NCI-H2196 (cell line): ENCODE data around the gene NCKAP5L.
"Not testable (repeated sequence)": the region's sequence is repeated elsewhere in the genome, so short reads cannot be mapped to it uniquely, and the experiment has no call there.

Experiments
- DNase-seq: peaks from one replicate; lab custom pipeline; 2025; ENCODE audit not compliant: unreplicated experiment; lab: John Stamatoyannopoulos, UW

NCKAP5L gene, protein sequence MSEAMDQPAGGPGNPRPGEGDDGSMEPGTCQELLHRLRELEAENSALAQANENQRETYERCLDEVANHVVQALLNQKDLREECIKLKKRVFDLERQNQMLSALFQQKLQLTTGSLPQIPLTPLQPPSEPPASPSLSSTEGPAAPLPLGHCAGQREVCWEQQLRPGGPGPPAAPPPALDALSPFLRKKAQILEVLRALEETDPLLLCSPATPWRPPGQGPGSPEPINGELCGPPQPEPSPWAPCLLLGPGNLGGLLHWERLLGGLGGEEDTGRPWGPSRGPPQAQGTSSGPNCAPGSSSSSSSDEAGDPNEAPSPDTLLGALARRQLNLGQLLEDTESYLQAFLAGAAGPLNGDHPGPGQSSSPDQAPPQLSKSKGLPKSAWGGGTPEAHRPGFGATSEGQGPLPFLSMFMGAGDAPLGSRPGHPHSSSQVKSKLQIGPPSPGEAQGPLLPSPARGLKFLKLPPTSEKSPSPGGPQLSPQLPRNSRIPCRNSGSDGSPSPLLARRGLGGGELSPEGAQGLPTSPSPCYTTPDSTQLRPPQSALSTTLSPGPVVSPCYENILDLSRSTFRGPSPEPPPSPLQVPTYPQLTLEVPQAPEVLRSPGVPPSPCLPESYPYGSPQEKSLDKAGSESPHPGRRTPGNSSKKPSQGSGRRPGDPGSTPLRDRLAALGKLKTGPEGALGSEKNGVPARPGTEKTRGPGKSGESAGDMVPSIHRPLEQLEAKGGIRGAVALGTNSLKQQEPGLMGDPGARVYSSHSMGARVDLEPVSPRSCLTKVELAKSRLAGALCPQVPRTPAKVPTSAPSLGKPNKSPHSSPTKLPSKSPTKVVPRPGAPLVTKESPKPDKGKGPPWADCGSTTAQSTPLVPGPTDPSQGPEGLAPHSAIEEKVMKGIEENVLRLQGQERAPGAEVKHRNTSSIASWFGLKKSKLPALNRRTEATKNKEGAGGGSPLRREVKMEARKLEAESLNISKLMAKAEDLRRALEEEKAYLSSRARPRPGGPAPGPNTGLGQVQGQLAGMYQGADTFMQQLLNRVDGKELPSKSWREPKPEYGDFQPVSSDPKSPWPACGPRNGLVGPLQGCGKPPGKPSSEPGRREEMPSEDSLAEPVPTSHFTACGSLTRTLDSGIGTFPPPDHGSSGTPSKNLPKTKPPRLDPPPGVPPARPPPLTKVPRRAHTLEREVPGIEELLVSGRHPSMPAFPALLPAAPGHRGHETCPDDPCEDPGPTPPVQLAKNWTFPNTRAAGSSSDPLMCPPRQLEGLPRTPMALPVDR (N-terminal part only)

DNA sequence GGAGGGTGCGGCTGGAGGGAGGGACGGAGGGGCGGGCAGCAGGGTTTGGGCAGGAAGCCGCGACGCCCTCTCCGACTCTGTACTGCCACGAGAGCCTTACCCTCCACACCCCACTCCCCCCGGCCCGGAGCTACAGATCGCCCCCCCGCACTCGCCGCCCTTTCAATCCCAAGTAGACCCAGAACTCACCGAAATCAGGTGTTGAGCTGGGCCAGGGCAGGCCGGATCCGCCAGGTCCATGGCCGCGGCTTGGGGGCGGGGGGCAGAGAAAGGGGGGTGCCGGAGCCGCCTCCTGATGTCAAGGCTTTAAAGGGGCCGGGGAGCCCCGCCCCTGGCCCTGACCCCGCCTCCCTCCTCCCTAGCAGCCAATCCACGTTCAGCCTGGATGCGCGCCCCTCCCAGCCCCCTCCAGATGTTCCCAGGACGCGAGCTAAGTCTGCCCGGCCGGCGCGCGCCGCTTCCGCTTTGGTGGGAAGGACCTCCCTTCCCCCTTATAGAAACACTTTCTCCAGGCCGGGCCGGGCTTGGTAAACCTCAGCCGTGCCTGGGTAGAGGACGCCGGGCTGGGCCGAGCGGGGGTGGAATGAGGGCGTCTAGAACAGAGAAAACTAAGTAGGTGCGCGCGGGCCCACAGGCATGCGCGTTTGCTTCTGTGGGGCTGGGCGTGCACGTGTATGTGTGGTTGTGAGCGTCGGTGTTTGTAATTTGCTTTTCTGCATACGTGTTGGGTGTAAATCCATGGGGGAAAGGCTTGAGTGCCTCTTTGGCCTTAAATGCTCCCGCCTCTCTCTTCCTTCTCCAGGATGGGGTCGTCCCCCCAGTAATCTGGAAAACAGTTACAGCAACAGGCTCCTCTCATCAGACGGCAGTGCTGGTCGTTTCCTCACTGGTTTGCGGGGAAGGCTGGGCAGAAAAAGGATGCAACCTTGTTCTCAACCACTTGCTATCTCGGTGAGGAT lies at the start of gene NCKAP5L:
Gene NCKAP5L, minus strand, starts transcription at position 281 of the 959 bp plus-strand sequence. CDS start 24,369 bp downstream, outside the sequence.
- peak; percentile 95 for DNase-seq

DNA sequence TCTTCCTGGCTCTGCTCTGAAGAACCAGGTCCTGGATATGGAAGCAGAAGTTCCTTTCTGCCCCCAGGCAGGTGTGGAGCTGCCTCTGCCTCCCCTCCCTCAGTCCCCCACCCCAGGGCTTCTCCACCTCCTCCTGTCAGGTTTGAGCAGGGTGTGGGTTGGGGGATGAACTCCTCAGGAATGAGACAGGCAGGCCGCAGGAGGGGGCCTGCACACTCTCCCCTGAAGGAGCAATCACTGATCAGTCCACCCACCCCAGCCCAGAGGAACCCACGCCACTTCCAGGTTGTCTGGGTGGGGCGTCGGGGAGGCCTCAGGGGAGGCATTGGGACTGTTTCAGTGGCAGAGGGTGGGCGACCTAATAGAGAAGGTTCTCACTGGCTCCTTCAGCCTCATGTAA lies 48.9 kb upstream of the NCKAP5L start:
- no peak for DNase-seq

DNA sequence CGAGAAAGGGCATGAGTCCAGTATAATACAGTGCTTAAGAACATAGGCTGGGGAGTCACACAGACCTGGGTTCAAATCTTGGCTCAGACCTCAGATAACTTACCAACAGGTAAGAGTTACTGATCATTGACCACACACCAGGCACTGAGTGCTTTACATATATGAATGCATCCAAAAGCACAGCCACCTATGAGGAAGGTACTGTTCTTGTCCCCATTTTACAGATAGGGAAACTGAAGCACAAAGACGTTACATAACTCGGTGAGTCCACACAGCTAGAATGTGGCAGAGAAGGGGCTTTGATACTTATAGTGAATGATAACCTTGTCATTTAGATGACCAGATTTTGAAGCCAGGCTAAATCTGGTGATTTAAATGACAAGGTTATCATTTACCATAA lies 47.9 kb upstream of the NCKAP5L start:
- no peak for DNase-seq

DNA sequence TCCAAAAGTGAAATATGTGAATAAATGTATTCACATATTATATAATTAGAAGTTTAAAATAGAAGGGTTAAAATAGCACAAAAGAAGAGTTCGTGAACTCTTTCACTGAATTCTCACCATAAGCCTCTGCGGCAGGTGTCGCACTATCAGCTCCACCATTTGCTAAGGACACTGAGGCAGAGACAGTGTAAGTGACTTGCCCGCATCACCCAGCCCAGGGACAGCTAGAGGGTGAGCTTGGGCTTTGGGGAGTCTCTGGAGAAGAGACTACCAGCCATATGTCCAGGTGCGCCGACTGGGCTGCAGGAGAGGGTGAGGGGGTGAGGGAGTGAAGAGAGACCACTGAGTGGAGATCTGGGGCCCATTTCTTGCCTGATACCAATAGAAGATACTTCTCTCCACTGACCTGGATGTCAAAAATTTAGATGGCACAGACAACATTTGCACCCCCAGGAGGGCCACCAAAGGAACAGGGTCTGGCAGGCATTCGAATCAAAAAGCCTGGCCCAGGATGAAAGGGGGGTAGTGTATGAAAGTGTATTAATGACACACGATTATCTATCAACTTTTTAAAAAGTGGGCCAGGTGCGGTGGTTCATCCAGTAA lies 47.0 kb upstream of the NCKAP5L start:
- DNase-seq: no peak

- no peak for DNase-seq
Observed at GRCh38 chr12:49874142-49874897, 46.1 kb upstream of the NCKAP5L start.

DNA sequence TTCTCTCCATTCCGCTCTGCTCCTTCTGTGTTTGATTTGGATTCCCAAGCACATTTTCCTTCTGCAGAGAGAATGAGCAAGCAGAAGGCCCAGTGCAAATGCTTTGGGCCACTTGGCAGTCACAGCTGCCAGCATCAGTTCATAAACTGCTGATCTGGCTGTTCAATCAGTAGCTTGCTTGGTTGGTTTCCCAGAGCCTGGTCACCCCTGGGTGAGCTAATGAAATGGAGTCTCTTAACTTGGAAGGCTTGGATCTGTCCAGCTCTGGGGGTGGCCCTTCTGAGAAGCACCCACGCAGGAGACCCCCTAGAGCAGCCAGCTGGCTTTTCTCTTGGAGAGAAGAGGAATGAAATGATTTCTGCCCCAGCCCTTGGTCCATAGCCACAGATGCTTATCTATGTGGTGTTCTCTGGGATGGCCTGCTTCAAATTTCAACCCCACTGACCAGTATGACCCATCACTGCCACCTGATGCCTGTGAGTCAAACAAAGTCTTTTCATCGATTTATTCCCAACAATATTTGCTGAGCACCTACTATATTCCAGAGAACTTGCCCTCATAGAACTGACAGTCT lies 45.2 kb upstream of the NCKAP5L start:
- peak; percentile 27 for DNase-seq

GRCh38 chr12:49872781-49873181 lies 44.6 kb upstream of the NCKAP5L start:
- peak; percentile 55 for DNase-seq

DNA sequence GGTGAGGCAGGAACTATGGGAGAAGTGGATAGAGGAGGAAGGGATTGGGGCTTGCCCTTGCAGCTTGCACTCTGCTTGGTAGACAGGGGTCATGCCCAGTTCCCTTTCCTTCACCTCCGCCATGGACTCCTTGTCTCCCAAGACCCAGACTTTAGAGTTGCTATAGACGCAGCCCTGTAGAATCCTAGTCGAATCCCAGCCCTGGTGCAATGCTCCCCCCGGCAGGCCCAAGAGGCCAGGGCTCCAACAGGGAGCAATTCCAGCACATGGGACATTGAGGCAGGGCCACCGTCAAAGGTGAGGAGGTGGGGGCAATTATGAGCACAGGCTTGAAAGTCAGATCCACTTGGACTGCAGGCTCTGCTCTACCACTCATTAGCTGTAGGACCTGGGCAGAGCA lies 44.2 kb upstream of the NCKAP5L start:
- DNase-seq: no peak

DNA sequence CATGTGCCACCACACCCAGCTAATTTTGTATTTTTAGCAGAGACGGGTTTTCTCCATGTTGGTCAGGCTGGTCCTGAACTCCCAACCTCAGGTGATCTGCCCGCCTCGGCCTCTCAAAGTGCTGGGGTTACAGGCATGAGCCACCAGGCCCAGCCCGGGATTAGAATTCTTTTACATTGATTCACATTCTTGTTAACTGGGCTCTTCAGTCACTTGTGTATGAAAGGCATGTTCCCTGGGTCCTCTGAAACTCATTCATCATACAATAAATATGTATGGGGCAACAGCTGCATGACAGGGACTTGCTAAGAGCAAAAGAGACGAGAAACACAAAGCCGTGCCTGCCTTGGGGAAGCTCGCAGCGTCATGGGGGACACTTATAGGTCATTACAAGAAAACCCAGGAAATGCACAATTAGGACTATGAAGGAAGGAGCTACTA lies 43.6 kb upstream of the NCKAP5L start:
- DNase-seq: not testable (repeated sequence)

- DNase-seq: no peak
Observed at GRCh38 chr12:49871263-49871561, 43.0 kb upstream of the NCKAP5L start.

DNA sequence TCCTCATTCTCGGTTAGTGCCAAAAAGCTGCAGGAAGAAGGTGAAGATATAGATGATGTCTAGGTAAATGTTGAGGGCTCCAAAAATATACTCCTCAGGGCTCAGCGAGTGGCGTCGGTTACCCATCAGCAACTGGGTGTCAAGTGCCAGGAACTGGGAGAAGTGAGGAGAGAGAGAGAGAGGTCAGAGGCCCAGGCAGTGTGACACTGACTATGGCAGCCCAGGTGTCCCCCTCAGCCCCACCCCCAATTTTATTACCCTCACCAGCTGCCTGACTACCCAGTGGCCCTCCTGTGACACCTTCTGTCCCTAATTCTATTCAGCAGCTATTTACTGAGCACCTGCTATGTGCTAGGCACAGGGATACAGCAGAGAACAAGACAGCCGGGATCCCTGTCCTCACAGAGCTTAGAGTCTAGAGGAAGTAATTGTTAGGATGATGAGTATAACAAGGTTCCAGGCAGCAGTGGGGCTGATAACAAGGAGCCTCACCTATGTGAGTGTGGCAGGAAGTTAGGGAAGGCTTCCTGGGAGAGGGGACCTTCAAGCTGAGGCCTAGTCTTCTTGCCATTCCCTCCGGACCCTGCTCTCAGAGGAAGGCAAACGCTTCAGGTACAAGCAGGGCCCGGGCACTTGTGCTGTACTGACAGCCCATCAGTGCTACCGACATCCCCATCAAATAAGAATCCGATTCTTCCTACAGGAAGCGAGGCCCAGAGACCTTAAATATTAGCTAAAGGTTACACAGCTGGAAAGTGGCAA lies 42.5 kb upstream of the NCKAP5L start:
- no peak for DNase-seq

DNA sequence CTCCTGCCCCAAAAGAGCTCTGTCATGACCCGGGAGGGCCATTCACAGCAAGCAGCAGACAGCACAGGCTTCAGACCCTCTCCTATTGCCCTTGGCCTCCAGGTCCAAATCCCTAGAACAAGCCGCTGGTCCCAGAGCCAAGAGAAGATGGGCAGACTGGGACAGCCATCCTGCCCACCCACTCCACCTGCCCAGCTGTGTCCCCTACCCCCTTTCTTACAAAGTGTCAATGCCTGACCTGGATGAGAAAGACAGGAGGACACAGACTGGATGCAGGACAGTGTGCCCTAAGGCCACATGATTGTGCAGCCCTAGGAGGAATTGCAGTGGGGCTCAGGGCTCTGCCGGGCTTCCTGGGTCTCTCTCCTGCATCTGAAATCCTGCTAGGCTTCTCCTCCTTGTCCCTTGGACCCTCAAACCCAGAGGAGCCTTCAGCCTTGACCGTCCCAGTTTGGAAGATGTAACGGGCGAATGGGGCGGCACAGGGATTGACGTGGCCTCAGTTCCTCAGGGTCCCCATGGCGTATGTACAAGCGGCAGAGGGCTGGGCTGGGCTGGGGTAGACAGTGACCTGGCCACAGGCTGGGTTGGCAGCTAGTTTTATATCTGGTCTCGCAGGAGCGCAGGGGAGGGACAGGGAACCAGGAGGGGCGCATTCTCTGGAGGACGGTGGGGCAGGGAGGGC lies 41.7 kb upstream of the NCKAP5L start:
- no peak for DNase-seq

DNA sequence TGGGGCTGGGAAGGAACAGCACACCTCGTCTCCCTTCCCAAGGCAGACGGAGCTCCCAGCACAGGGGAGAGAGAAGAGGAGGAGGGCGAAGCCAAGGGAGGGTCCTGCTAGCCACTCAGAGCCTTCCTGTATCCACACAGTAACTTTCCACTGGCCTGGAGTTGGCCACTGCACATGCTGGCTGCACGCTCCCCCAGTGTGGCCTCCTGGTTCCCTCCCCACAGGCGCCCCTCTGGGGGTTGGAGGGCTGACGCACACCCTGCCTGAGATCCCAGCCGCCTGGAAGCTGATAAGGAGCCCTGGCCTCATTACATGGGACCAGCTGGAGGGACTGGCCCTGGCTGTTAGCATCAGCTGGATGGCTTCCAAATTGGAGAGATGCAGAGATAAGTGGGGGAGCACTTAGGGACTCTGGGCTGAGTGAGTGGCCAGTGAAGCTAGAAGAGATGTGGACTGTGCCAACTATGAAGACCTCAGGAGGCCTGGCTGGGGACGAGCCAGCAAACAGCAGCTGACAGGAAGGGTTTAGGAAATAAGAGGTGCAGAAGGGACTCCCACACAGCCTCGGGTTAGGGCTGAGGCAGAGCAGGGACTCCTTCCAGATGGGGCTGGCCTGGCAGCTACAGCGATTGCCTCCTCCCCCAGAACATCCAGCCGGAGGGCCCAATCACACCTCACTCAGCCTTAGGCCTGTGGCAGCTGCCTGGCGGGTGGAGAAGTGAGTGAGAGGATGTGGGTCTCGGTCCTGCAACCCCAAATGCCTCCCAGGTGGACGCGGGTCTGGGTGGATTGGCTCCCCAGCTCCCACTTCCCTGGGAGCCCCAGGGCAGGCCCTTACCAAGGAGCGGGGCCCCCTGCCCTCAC lies 41.0 kb upstream of the NCKAP5L start:
- peak; percentile 98 for DNase-seq

GRCh38 chr12:49868449-49868848 lies 40.2 kb upstream of the NCKAP5L start:
- no peak for DNase-seq

- DNase-seq: no peak
Observed at GRCh38 chr12:49867570-49868341, 39.5 kb upstream of the NCKAP5L start.
